Measurements from ENCODE around the gene TMEM125. TPM values are rescaled to one million over a fixed set of nuclear protein-coding genes. Genes with fewer than 3 reads are reported as not detected.

TMEM125 gene
- total RNA-seq, 2 donors from 2014 or later: 0.63 TPM; not detected in 1

- H3K36me3 ChIP-seq: no peaks in the 10 kb centered on the region
- TF ChIP-seq CTCF (IDR thresholded peaks at IDR 0.05): no peak
- DNase-seq (ENCODE audit: low spot score) (no peak), ATAC-seq (ENCODE audit: insufficient number of reproducible peaks, low FRiP score, low read depth) (no peak)
- H3K9me3 ChIP-seq: no peaks in the 10 kb centered on the region
- H3K4me3 ChIP-seq: no peak overlapping the region
- H3K27me3 ChIP-seq (replicated peaks; ENCODE audit: insufficient read depth): no peaks in the 10 kb centered on the region
- no peak overlapping the region for H3K27ac ChIP-seq
- H3K4me1 ChIP-seq (ENCODE audit: control insufficient read depth in 1 of 2, low read depth in 2 of 2): no peaks in the 10 kb centered on the region
Observed at GRCh38 chr1:43280692-43281091, 10.9 kb downstream of the TMEM125 start.

- Histone ChIP-seq H3K9me3 (no peaks in the 10 kb centered on the region), H3K36me3 (no peaks in the 10 kb centered on the region), H3K27me3 (replicated peaks; ENCODE audit: insufficient read depth) (no peaks in the 10 kb centered on the region), H3K27ac (no peak overlapping the region), H3K4me3 (no peak overlapping the region), H3K4me1 (ENCODE audit: control insufficient read depth in 1 of 2, low read depth in 2 of 2) (no peaks in the 10 kb centered on the region)
- ATAC-seq (ENCODE audit: insufficient number of reproducible peaks, low FRiP score, low read depth) (no peak), DNase-seq (ENCODE audit: low spot score) (no peak)
- TF ChIP-seq CTCF (IDR thresholded peaks at IDR 0.05): no peak
Observed at GRCh38 chr1:43282220-43283195, 12.7 kb downstream of the TMEM125 start.

DNA sequence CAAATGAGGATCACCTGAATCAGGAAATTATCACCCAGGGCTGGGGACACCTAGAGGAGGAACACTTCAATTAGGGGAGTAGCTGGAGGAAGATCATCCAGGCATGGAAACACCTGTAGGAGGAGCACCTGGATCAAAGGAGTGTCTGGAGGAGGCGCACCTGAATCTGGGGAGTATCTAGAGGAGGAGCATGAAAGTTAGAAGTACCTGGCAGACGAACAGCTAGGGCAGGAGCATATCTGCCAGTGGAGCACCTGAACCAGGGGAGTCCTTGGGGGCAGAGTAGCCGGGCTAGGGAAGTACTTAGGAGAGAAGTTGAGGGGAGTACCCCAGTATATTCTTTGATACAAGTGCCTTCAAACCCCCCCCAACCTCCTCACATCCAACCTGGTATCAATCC lies 14.3 kb downstream of the TMEM125 start:
- no peak for DNase-seq (ENCODE audit: low spot score)
- TF ChIP-seq CTCF (IDR thresholded peaks at IDR 0.05): no peak
- no peak overlapping the region for H3K27ac ChIP-seq
- H3K9me3 ChIP-seq: no peaks in the 10 kb centered on the region
- no peaks in the 10 kb centered on the region for H3K27me3 ChIP-seq (replicated peaks; ENCODE audit: insufficient read depth)
- no peaks in the 10 kb centered on the region for H3K4me1 ChIP-seq (ENCODE audit: control insufficient read depth in 1 of 2, low read depth in 2 of 2)
- ATAC-seq (ENCODE audit: insufficient number of reproducible peaks, low FRiP score, low read depth): no peak
- H3K4me3 ChIP-seq: no peak overlapping the region
- H3K36me3 ChIP-seq: no peaks in the 10 kb centered on the region

DNA sequence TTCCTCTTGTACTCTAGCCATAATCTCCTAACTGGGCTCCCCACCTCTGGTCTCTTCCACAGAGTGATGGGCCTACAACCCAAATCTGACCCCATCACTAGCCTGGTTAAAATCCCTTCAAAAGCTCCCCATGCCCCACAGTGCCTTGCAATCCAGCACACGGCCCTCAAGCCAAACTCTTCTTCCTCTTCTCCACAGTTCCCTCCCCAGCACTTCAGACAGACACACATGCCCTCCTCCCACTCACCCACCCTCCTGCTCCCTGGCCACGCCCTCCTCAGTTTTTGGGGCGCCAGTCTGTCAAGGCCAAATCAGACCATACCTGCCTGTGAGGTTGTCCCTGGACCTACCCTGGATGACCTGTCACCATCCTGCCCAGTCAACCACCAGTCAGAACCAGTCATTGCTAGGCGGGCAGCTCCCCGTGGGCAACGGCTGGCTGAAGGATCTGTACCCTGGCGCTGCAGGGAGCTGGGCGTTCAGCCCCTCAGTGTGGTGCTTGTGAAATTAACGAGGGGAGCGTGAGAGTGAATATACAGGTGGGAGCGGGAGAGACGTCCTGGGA lies 14.8 kb downstream of the TMEM125 start:
- ATAC-seq (ENCODE audit: insufficient number of reproducible peaks, low FRiP score, low read depth) (no peak), DNase-seq (ENCODE audit: low spot score) (no peak)
- Histone ChIP-seq H3K9me3 (no peaks in the 10 kb centered on the region), H3K36me3 (no peaks in the 10 kb centered on the region), H3K4me3 (no peak overlapping the region), H3K27ac (no peak overlapping the region), H3K27me3 (replicated peaks; ENCODE audit: insufficient read depth) (no peaks in the 10 kb centered on the region), H3K4me1 (ENCODE audit: control insufficient read depth in 1 of 2, low read depth in 2 of 2) (no peaks in the 10 kb centered on the region)
- TF ChIP-seq CTCF (IDR thresholded peaks at IDR 0.05): no peak

DNA sequence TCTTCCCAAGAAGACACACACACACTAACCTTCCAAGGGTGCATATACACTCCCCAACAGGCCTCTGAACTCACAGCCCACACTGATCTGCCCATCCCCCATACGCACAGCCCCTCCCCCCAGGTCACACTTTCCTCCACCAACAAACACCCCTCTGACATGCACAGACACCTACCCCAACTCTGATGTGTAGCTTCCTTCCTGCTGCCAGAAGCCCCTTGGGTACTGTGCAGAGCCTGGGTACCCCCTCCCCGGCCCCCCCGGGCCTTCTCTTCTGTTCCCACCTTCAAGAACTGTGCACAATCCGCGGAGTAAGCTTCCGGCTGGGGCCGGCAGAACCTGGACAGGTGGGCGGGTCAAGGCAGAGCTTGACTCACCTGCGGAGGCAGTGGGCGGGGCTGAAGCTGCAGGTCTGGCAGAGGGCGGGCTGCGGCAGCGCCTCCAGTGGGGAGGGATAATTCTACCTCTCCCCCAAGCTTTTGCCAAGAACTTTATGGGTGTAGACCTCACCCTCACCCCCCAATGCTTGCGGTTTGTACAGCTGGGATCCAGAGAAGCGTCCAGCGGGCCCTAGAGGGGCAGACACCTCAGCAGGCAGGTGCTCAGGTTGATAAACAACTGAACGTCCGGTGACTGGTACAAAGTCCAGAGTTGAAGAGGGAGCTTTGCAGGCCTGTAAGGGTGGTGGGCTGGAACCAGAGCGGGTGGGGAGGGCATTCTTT lies 15.6 kb downstream of the TMEM125 start, which contains the start of gene C1orf210:
TSS of gene C1orf210 (minus strand) at position 313 of the 722 bp plus-strand sequence. CDS start 2,311 bp downstream, outside the sequence.
- no peak within 1 kb of the TSS for H3K4me3 ChIP-seq
- H3K27ac ChIP-seq: no peak within 1 kb of the TSS
- H3K36me3 ChIP-seq: no peaks in the 10 kb centered on the region
- ATAC-seq (ENCODE audit: insufficient number of reproducible peaks, low FRiP score, low read depth): no peak
- no peaks in the 10 kb centered on the region for H3K27me3 ChIP-seq (replicated peaks; ENCODE audit: insufficient read depth)
- TF ChIP-seq CTCF (IDR thresholded peaks at IDR 0.05): no peak
- no peak for DNase-seq (ENCODE audit: low spot score)
- H3K4me1 ChIP-seq (ENCODE audit: control insufficient read depth in 1 of 2, low read depth in 2 of 2): no peaks in the 10 kb centered on the region
- H3K9me3 ChIP-seq: no peaks in the 10 kb centered on the region

Data from thoracic aorta (tissue), 2 donors.